Smooth muscle cell (in vitro differentiated cells): ENCODE measurements around the gene SURF1. TPM values are rescaled to one million over a fixed set of nuclear protein-coding genes. Genes with fewer than 3 reads are reported as not detected.
"Not testable (repeated sequence)": the region's sequence is repeated elsewhere in the genome, so short reads cannot be mapped to it uniquely, and the experiment has no call there.

ENCODE experiments used
- DNase-seq: peaks from one replicate; lab custom pipeline; 2025; ENCODE audit not compliant: unreplicated experiment; lab: John Stamatoyannopoulos, UW
- H2AFZ ChIP-seq: fragments of 200-600 bp; sonication (generic); 2 replicates; pipeline ENCODE4 v1.6.0; 2016; ENCODE audit warnings: antibody characterized with exemption, low read depth, mild to moderate bottlenecking
- H3F3A ChIP-seq: fragments of 200-600 bp; sonication (generic); 2 replicates; pipeline ENCODE4 v1.6.0; 2017; ENCODE audit warnings: antibody characterized with exemption, low read depth
- H3K27ac ChIP-seq: fragments of 200-600 bp; sonication (generic); 2 replicates; pipeline ENCODE4 v1.5.1; 2016; ENCODE audit warnings: low read depth, mild to moderate bottlenecking
- H3K27me3 ChIP-seq: fragments of 200-600 bp; sonication (generic); 2 replicates; pipeline ENCODE4 v1.6.1; 2016; ENCODE audit warnings: low read depth, mild to moderate bottlenecking
- H3K36me3 ChIP-seq: fragments of 200-600 bp; sonication (generic); 2 replicates; pipeline ENCODE4 v1.5.1; 2016; ENCODE audit warnings: low read depth
- H3K4me1 ChIP-seq: fragments of 200-600 bp; sonication (generic); 2 replicates; pipeline ENCODE4 v1.5.1; 2016; ENCODE audit warnings: low read depth
- H3K4me2 ChIP-seq: fragments of 200-600 bp; sonication (generic); 2 replicates; pipeline ENCODE4 v1.6.0; 2016; ENCODE audit warnings: mild to moderate bottlenecking
- H3K4me3 ChIP-seq: fragments of 200-600 bp; sonication (generic); 2 replicates; pipeline ENCODE4 v1.5.1; 2016; ENCODE audit warnings: mild to moderate bottlenecking
- H3K79me2 ChIP-seq: fragments of 200-600 bp; sonication (generic); 2 replicates; pipeline ENCODE4 v1.6.0; 2016; ENCODE audit warnings: low read depth, mild to moderate bottlenecking
- H3K9ac ChIP-seq: fragments of 200-600 bp; sonication (generic); 2 replicates; pipeline ENCODE4 v1.6.0; 2016; ENCODE audit warnings: low read depth
- H3K9me3 ChIP-seq: fragments of 200-600 bp; sonication (generic); replicated peaks from 2 replicates; pipeline ENCODE4 v1.5.1; 2016; ENCODE audit warnings: low read depth
- H4K20me1 ChIP-seq: fragments of 200-600 bp; sonication (generic); 2 replicates; pipeline ENCODE4 v1.6.0; 2016; ENCODE audit warnings: low read depth
- CTCF ChIP-seq: fragments of 200-600 bp; sonication (generic); IDR thresholded peaks from 2 replicates; pipeline ENCODE4 v1.5.1; 2017; ENCODE audit warnings: borderline replicate concordance, mild to moderate bottlenecking, antibody characterized with exemption; ENCODE audit not compliant: insufficient read depth, poor library complexity, severe bottlenecking
- WGBS: methylation state at CpG from one replicate; pipeline ENCODE4 v1.1.7; 2016; ENCODE audit warnings: low lambda C conversion rate; 5-methylcytosine and 5-hydroxymethylcytosine counted together
- polyA plus RNA-seq: library from polyadenylated mRNA; unstranded; fragments of >200 nt; fragmentation: Nextera tagmentation; extraction: Ambion mirVana; gene quantifications from 2 replicates; pipeline ENCODE4 v1.2.1, GENCODE V29; 2016
- total RNA-seq: library from RNA; depleted of rRNA; stranded (reverse); fragments of >200 nt; gene quantifications from 2 replicates; pipeline ENCODE4 v1.2.3, GENCODE V29; 2014

Gene SURF1
- total and polyA plus RNA-seq, 2 experiments from 2014 or later: 33.5 to 60.7 TPM

- peaks cover 10% of the 10 kb centered on the region for H3K79me2 ChIP-seq
- no peak for TF ChIP-seq CTCF
- no peaks in the 10 kb centered on the region for H3K27me3 ChIP-seq
- H3K4me1 ChIP-seq: peaks cover 2% of the 10 kb centered on the region
- no peak overlapping the region for H3K9ac ChIP-seq
- no peak overlapping the region for H3K4me2 ChIP-seq
- H4K20me1 ChIP-seq: peaks cover 6% of the 10 kb centered on the region
- H3K36me3 ChIP-seq: no peaks in the 10 kb centered on the region
- no peak for DNase-seq
- no peak overlapping the region for H2AFZ ChIP-seq
- no peaks in the 10 kb centered on the region for H3F3A ChIP-seq
- no peaks in the 10 kb centered on the region for H3K9me3 ChIP-seq
- H3K27ac ChIP-seq: no peak overlapping the region
- no peak overlapping the region for H3K4me3 ChIP-seq
- WGBS: 95% methylated on average over 3 of the region's 3 CpGs
Measured at GRCh38 chr9:133340256-133340655, 16.0 kb downstream of the SURF1 start.

- Histone ChIP-seq H3K79me2 (peaks cover 13% of the 10 kb centered on the region), H3K4me2 (no peak overlapping the region), H3K9me3 (no peaks in the 10 kb centered on the region), H3K27ac (no peak overlapping the region), H3K27me3 (no peaks in the 10 kb centered on the region), H3K4me3 (no peak overlapping the region), H3K4me1 (peaks cover 7% of the 10 kb centered on the region), H3K36me3 (no peaks in the 10 kb centered on the region), H3F3A (no peaks in the 10 kb centered on the region), H2AFZ (no peak overlapping the region), H4K20me1 (peaks cover 8% of the 10 kb centered on the region), H3K9ac (no peak overlapping the region)
- TF ChIP-seq CTCF: no peak
- DNase-seq: no peak
- 95% methylated on average over 5 of the region's 5 CpGs for whole genome bisulfite sequencing
Measured at GRCh38 chr9:133339641-133340040, 16.6 kb downstream of the SURF1 start.

GRCh38 chr9:133335924-133336811, 20.1 kb downstream of the SURF1 start, which contains the start of gene SURF6:
Gene SURF6, minus strand, starts transcription at chr9:133336188. Its CDS starts 56 bp downstream, at chr9:133336132.
- Histone ChIP-seq H3K36me3 (no peaks in the 10 kb centered on the region), H3K79me2 (peaks cover 21% of the 10 kb centered on the region), H3K27ac (peak within 1 kb of the TSS; percentile 61), H3K4me1 (peaks cover 7% of the 10 kb centered on the region), H2AFZ (peak within 1 kb of the TSS; percentile 84), H3K9ac (peak within 1 kb of the TSS; percentile 79), H3K4me2 (peak within 1 kb of the TSS; percentile 99), H3K4me3 (peak within 1 kb of the TSS; percentile 98), H3K9me3 (no peaks in the 10 kb centered on the region), H3F3A (no peaks in the 10 kb centered on the region), H4K20me1 (peaks cover 12% of the 10 kb centered on the region), H3K27me3 (no peaks in the 10 kb centered on the region)
- TF ChIP-seq CTCF: no peak
- WGBS: 8% methylated on average over 68 of the region's 70 CpGs
- peak; percentile 60 for DNase-seq

- H3F3A ChIP-seq, H3K4me1 ChIP-seq, H3K27me3 ChIP-seq, H3K9me3 ChIP-seq, DNase-seq, H3K36me3 ChIP-seq, H3K27ac ChIP-seq, H2AFZ ChIP-seq: not testable (repeated sequence)
- 64% methylated on average over 11 of the region's 11 CpGs for WGBS
- Histone ChIP-seq H3K4me2 (peak overlapping the region; percentile 99), H3K4me3 (peak overlapping the region; percentile 98), H4K20me1 (peaks cover 16% of the 10 kb centered on the region), H3K9ac (peak overlapping the region; percentile 79), H3K79me2 (peaks cover 21% of the 10 kb centered on the region)
Measured at GRCh38 chr9:133334888-133335287, 21.4 kb downstream of the SURF1 start.
